Activated gamma-delta T cell treated with Interleukin-2 at 50 U/mL for 16 hours (primary cell): ENCODE data around the gene ANKRD30A.
"Not testable (repeated sequence)": the region's sequence is repeated elsewhere in the genome, so short reads cannot be mapped to it uniquely, and the experiment has no call there.

Experiments
- DNase-seq: peaks from one replicate; pipeline ENCODE4 v3.0.0-alpha.2; 2020

ANKRD30A gene, protein sequence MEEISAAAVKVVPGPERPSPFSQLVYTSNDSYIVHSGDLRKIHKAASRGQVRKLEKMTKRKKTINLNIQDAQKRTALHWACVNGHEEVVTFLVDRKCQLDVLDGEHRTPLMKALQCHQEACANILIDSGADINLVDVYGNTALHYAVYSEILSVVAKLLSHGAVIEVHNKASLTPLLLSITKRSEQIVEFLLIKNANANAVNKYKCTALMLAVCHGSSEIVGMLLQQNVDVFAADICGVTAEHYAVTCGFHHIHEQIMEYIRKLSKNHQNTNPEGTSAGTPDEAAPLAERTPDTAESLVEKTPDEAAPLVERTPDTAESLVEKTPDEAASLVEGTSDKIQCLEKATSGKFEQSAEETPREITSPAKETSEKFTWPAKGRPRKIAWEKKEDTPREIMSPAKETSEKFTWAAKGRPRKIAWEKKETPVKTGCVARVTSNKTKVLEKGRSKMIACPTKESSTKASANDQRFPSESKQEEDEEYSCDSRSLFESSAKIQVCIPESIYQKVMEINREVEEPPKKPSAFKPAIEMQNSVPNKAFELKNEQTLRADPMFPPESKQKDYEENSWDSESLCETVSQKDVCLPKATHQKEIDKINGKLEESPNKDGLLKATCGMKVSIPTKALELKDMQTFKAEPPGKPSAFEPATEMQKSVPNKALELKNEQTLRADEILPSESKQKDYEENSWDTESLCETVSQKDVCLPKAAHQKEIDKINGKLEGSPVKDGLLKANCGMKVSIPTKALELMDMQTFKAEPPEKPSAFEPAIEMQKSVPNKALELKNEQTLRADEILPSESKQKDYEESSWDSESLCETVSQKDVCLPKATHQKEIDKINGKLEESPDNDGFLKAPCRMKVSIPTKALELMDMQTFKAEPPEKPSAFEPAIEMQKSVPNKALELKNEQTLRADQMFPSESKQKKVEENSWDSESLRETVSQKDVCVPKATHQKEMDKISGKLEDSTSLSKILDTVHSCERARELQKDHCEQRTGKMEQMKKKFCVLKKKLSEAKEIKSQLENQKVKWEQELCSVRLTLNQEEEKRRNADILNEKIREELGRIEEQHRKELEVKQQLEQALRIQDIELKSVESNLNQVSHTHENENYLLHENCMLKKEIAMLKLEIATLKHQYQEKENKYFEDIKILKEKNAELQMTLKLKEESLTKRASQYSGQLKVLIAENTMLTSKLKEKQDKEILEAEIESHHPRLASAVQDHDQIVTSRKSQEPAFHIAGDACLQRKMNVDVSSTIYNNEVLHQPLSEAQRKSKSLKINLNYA (N-terminal part only)

DNA sequence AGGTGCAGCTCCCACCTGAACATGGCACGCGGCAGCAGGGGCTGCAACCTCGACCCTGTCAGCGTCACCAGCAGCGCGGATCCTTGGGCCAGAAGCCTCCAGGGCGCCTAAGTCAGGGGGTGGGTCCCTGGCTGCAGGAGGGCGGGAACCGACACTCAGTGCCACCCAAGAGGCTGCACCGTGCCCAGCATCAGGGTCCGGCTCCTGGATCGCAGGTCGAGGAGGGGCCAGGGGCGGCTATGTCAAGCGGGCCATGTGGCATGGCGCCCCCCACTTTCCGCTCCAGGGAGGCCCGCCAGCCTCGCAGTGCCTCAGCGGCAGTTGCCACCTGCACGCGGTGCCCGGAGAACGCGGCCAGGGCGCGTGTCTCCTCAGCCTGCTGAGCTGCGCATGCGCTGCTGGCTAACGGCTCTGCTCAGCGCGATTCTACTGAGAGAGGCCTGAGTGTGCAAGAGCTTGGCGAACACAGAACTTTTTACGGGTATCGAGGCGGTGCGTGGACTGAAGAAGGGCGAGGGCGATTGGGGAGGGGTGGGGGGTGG is at the start of gene ANKRD30A:
ANKRD30A (plus strand) TSS at position 408 of the 542 bp plus-strand sequence. CDS start 190 bp downstream, outside the sequence.
- no peak for DNase-seq

DNA sequence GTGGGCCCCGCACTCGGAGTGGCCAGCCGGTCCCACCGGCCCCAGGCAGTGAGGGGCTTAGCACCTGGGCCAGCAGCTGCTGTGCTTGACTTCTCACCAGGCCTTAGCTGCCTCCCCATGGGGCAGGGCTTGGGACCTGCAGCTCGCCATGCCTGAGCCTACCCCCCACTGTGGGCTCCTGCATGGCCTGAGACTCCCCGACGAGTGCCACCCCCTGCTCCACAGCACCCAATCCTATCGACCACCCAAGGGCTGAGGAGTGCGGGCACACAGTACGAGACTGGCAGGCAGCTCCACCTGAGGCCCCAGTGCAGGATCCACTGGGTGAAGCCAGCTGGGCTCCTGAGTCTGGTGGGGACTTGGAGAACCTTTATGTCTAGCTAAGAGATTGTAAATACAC is 49.3 kb upstream of the ANKRD30A start:
- DNase-seq, result not testable (repeated sequence)

GRCh38 chr10:37095792-37096573 is 29.4 kb upstream of the ANKRD30A start:
- DNase-seq, result no peak

- DNase-seq, result no peak
Measured at GRCh38 chr10:37101261-37101660, 24.1 kb upstream of the ANKRD30A start.

DNA sequence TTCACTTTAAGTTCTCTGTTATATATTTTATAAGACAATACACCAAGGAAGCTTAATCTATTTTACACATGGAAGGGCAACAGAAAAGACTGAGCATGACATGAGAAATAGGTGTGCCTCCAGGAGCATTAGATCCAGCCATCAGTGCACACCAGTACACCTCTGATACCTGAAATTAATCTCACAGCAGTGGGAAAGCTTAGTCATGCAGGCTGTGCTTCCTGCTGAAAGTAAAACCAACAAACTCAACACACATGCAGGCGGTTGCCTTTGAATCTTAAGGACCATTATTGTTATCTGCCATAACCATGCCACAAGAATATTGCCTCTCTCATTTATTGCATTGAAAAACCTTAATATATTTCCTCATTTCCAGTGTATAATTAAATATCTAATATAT is 16.4 kb upstream of the ANKRD30A start:
- no peak for DNase-seq

DNA sequence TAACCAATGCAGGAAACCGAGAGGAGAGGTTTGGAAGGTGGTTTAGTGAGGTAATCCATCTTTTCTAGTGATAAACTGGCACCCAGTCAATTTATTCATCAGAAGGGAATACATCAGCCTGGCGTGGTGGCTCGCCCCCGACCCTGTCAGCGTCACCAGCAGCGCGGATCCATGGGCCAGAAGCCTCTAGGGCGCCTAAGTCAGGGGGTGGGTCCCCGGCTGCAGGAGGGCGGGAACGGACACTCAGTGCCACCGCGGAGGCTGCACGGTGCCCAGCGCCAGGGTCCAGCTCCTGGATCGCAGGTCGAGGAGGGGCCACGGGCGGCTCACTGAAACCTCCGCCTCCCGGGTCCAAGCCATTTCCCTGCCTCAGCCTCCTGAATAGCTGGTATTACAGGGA is 866 bp upstream of the ANKRD30A start:
- no peak for DNase-seq

- DNase-seq, result no peak
Measured at GRCh38 chr10:37125921-37126320, 523 bp downstream of the ANKRD30A start.

DNA sequence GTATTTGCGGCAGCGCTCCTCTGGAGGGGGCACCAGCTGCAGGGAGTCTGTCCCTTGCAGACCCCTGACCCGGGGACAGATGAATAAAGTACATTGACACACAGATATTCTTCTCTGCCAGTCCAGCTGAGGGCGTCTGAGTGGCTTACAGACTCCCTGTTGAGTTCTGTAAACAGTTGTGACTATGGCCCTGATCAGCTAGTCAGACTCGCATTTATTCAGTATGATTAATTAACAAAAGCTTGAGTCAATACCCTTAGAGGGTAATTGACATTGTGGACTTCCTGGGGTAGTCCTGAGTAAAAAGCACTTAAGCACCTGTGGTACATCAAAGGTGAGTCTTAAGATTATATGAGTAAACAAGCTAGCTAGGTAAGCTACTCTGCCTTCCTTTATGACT is 21.0 kb downstream of the ANKRD30A start:
- DNase-seq, result no peak

DNA sequence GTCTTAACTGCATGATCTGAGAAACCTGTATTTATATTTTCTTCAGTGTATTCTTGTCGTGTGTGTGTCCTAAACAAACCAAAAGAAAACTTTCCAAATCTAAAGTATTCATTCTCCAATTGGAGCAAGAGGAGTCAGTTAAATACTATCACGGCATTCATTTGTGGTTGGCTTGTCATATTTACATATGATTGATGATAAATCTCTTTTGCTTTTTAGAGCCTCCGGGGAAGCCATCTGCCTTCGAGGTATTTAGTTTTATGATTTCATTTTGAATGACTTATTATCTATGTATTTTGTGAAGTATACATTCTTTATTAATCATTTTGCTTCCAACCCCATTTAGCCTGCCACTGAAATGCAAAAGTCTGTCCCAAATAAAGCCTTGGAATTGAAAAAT is 37.0 kb downstream of the ANKRD30A start:
- DNase-seq, result not testable (repeated sequence)

GRCh38 chr10:37171945-37172344 is 46.5 kb downstream of the ANKRD30A start:
- not testable (repeated sequence) for DNase-seq

GRCh38 chr10:37178296-37178695 is 52.9 kb downstream of the ANKRD30A start:
- DNase-seq, result not testable (repeated sequence)

DNA sequence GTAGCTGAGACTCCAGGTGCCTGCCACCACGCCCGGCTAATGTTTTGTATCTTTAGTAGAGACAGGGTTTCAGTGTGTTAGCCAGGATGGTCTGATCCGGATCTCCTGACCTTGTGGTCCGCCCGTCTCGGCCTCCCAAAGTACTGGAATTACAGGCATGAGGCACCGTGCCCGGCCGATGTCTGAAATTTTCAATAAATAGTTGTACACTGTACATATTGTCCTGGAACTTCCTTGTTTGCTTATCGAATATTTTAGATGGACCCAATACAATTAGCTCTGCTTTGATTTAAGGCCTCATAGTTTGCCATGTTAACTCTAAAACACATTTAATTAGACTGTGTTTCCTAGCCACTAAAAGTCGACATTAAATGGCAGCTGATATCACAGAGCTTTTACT is 57.3 kb downstream of the ANKRD30A start:
- not testable (repeated sequence) for DNase-seq

GRCh38 chr10:37206132-37206531 is 80.7 kb downstream of the ANKRD30A start:
- DNase-seq, result no peak

DNA sequence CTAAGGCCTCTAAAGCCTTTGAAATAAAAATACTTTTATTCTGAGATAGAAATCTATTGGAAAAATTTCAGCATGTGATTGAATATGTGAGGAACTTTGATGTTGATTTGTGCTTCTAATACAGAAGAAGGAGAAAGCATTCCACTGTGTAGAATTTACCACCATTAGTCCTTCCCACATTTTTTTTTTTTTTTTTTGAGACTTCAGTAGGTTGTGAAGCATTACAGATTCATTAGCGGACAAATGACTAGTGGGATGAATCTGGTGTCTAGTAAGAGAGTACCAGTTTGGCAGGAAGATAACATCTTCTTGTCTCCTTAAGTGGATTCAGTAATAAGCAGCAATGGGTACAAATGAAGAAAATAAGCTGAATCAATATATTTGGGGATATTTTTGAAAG is 95.5 kb downstream of the ANKRD30A start:
- no peak for DNase-seq

- DNase-seq, result no peak
Measured at GRCh38 chr10:37222046-37222445, 96.6 kb downstream of the ANKRD30A start.

- DNase-seq, result no peak
Measured at GRCh38 chr10:37225163-37225562, 99.8 kb downstream of the ANKRD30A start.

- DNase-seq, result no peak
Measured at GRCh38 chr10:37226524-37226923, 101.1 kb downstream of the ANKRD30A start.

DNA sequence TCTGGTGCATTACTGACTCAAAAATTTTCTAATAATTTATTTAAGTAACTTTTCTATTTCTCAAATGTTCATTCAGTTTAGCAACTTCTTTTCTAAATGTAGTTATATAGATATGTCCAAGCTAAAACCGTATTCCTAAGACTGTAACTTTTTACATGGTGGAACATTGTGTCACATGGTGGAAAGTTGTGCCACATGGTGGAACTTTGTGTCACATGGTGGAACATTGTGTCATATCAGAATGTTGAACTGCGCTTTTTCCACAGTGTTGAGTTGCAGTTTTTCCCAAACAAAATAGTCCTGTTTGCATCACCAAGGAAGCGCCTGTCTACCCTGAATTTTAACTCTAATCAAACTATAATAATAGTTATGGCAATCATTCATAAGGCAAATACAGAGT is 109.3 kb downstream of the ANKRD30A start:
- DNase-seq, result no peak

DNA sequence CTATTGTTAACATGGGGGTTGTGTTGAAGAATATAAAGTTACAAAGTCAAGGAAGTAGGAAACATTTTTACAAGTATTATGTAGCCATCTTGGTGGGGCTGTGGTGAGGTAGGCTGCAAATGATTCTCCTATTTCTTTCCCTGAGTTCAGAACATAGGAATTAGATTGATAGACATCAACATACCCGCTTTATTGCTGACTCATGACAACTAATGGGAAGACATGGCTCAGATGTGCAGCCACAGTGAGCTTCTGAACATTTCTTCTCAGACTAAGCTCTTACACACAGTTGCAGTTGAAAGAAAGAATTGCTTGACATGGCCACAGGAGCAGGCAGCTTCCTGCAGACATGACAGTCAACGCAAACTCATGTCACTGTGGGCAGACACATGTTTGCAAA is 110.7 kb downstream of the ANKRD30A start:
- no peak for DNase-seq

GRCh38 chr10:37240223-37240622 is 114.8 kb downstream of the ANKRD30A start:
- no peak for DNase-seq

- no peak for DNase-seq
Measured at GRCh38 chr10:37246637-37247036, 121.2 kb downstream of the ANKRD30A start.

DNA sequence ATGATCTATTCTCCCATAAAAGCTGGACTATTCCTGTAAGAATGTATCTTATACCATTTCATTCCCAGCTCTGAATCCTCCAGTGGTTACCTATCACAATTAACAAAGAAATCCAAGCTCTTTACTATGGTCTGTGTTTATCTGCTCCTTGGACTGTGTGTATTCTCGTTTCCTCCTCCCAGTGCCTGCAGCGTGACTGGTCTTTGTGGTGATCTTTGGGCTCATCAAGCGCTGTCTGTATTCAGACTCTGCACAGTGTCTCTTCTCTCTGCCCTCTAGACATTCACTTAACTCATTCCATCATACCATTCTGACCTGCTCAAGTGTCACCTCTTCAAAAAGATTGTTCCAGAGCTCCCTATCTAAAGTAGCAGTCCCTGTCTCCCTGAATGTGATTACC is 130.4 kb downstream of the ANKRD30A start:
- not testable (repeated sequence) for DNase-seq
